ENCODE data around the gene RIPOR2. TPM values are rescaled to one million over a fixed set of nuclear protein-coding genes. Genes with fewer than 3 reads are reported as not detected.

RIPOR2 gene
- total RNA-seq, 2 experiments from 2014 or later = 18.0 to 28.9 TPM

- DNase-seq (ENCODE audit: low spot score) = peak; percentile 98
- peak within 1 kb of the TSS; percentile 94 for H3K27ac ChIP-seq (ENCODE audit: low read depth, low read length, poor library complexity, severe bottlenecking)
- BruUV-seq (replicated peaks) = TSS peak; percentile 94
- H3K9me3 ChIP-seq (ENCODE audit: low read length) = no peaks in the 10 kb centered on the region
- TF ChIP-seq EZH2phosphoT487 (IDR thresholded peaks at IDR 0.05; ENCODE audit: borderline replicate concordance, low read depth, low read length) (no peak), CTCF (conservative IDR thresholded peaks at IDR 0.05; ENCODE audit: low read length) (no peak)
- H4K20me1 ChIP-seq (ENCODE audit: insufficient read depth, low read length) = peaks cover 37% of the 10 kb centered on the region
- H3K9me2 ChIP-seq (ENCODE audit: insufficient read depth, low read length) = no peaks in the 10 kb centered on the region
- H3K4me3 ChIP-seq (ENCODE audit: low read depth, low read length, poor library complexity, severe bottlenecking) = peak within 1 kb of the TSS; percentile 95
- H3K36me3 ChIP-seq (ENCODE audit: insufficient read depth, low read length) = peaks cover 46% of the 10 kb centered on the region
- ChIA-PET POLR2A (interaction anchor here (0.8 to 1.7 kb wide), 7 partner anchors 11 to 296 kb away, joined by 3 to 5 read pairs (median 3); no protein-coding TSS in a partner anchor), CTCF (ENCODE audit: unreplicated experiment) (interaction anchor here (0.6 to 0.9 kb wide), 3 partner anchors 15 to 473 kb away, joined by 3 to 4 read pairs (median 3); no protein-coding TSS in a partner anchor)
- peaks cover 36% of the 10 kb centered on the region for H3K4me1 ChIP-seq (ENCODE audit: insufficient read depth, low read length, poor library complexity, severe bottlenecking)
- intact Hi-C loops (cut with micrococcal nuclease; ENCODE audit: unreplicated experiment) = loop anchor here (2.0 to 10.0 kb wide), 4 partner anchors 54 to 280 kb away; partner anchors contain the start of gene ALDH5A1
- H3K79me2 ChIP-seq (ENCODE audit: insufficient read depth, low read depth, low read length) = peaks cover 51% of the 10 kb centered on the region
- H2AFZ ChIP-seq (ENCODE audit: low read length) = peak within 1 kb of the TSS; percentile 96
- H3K4me2 ChIP-seq (ENCODE audit: low read length) = peak within 1 kb of the TSS; percentile 99
Measured at GRCh38 chr6:24774696-24775519, 160.9 kb downstream of the RIPOR2 start, which contains the start of gene GMNN. Gene GMNN, plus strand, starts transcription at chr6:24774937. Its CDS starts 2,310 bp downstream, at chr6:24777247.

- BruUV-seq (replicated peaks) = no TSS peak
- Histone ChIP-seq H4K20me1 (ENCODE audit: insufficient read depth, low read length) (no peaks in the 10 kb centered on the region), H3K79me2 (ENCODE audit: insufficient read depth, low read depth, low read length) (no peaks in the 10 kb centered on the region), H3K36me3 (ENCODE audit: insufficient read depth, low read length) (no peaks in the 10 kb centered on the region), H3K9me2 (ENCODE audit: insufficient read depth, low read length) (no peaks in the 10 kb centered on the region), H3K4me2 (ENCODE audit: low read length) (no peak overlapping the region), H3K4me3 (ENCODE audit: low read depth, low read length, poor library complexity, severe bottlenecking) (no peak overlapping the region), H2AFZ (ENCODE audit: low read length) (no peak overlapping the region), H3K9me3 (ENCODE audit: low read length) (no peaks in the 10 kb centered on the region), H3K27ac (ENCODE audit: low read depth, low read length, poor library complexity, severe bottlenecking) (no peak overlapping the region), H3K4me1 (ENCODE audit: insufficient read depth, low read length, poor library complexity, severe bottlenecking) (peaks cover 3% of the 10 kb centered on the region)
- CTCF ChIA-PET (ENCODE audit: unreplicated experiment) = no interaction called here
- intact Hi-C loops (cut with micrococcal nuclease; ENCODE audit: unreplicated experiment) = no loop called here
- no peak for TF ChIP-seq CTCF (conservative IDR thresholded peaks at IDR 0.05; ENCODE audit: low read length)
- TF ChIP-seq EZH2phosphoT487 (IDR thresholded peaks at IDR 0.05; ENCODE audit: borderline replicate concordance, low read depth, low read length) = no peak
- POLR2A ChIA-PET = no interaction called here
- DNase-seq (ENCODE audit: low spot score) = no peak
Measured at GRCh38 chr6:24768361-24768760, 167.4 kb downstream of the RIPOR2 start.

Measured in OCI-LY7 (cell line).